GM12892 (cell line): ENCODE measurements around the gene TMEM163.

ENCODE experiments used
- POLR2A ChIP-seq: IDR thresholded peaks from 2 replicates; pipeline ENCODE4 v1.6.1; 2011; ENCODE audit warnings: low read depth, low read length, control low read depth
- POLR2AphosphoS5 ChIP-seq: IDR thresholded peaks from 2 replicates; pipeline ENCODE4 v1.6.1; 2011; ENCODE audit warnings: low read depth, low read length, control low read depth
- TAF1 ChIP-seq: IDR thresholded peaks from 2 replicates; pipeline ENCODE4 v1.6.1; 2011; ENCODE audit warnings: low read depth, mild to moderate bottlenecking, control low read depth, low read length, borderline replicate concordance

- TF ChIP-seq POLR2AphosphoS5 (no peak), POLR2A (no peak), TAF1 (no peak)
These were observed 298.5 kb downstream of the TMEM163 start for GRCh38 chr2:134420259-134420658.
